ENCODE measurements around the gene ZNF750.

Gene ZNF750

DNA sequence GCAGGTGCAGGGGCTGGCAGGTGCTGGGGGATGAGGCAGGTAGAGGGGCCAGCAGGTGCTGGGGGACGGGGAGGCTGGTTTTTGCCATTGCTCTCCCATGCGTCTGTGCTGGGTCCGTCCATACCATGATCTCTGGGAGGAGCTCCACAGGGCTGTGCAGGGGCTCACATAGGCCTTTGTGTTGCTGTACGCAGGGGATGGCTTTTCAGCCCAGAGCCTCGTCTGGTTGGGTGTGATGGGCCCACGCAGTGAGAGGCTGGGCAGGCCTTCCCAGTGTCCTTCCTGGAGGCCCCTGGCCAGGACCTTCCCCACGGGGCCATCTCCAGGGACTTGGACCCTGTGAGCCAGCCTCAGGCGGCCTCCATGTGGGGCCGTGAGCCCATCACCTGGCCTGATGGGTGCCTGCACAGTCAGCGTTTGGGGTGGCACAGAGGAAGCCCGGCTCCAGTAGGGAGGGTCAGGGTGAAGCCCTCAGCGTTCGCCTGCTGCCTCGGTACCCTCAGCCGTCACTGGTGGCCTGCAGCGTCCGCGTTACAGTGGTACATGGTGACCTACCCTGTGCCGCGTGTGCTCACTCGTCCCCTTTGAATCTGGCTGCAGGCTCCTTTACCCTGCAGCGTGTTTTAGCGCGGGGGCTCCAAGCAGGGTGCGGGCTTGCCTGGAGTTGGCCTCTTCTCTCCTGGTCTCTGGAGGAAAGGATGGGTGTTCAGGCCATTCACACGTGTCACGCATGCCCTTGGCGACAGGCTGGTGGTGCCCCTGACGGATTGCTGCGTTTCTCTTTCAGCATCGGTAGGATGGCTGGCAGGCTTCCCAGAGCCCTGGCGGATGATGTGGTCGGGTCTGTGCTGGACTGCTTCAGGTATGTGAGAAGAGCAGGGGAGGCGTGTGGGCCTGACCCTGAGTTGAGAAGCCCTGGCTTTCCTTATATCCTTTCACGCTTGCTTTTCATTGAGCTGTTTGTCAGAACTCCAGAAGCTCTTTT is 30.6 kb downstream of the ZNF750 start:
- TF ChIP-seq POLR2AphosphoS5 (IDR thresholded peaks at IDR 0.05; ENCODE audit: low read depth, low read length) (no peak), TAF1 (IDR thresholded peaks at IDR 0.05; ENCODE audit: borderline replicate concordance, insufficient read depth, low read length) (no peak), FOXP2 (optimal IDR thresholded peaks at IDR 0.05; ENCODE audit: borderline replicate concordance, extremely low read depth, extremely low read length, insufficient read depth) (no peak)

DNA sequence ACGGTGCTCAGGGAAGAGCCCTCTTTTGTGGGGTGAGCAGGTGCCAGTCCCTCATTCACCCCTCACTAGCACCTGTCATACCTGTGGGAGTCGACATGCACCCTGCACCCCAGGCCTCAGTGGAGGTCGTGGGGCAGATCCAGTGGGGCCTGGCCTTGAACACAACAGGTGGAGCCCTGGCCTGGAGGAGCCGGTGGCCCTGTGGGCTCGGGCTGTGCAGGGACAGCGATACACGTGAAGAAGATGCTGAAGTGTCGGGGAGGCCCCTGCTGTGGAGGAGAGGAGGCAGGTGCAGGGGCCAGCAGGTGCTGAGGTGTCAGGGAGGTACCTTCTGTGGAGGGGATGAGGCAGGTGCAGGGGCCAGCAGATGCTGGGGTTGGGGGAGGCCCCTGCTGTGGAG is 31.8 kb downstream of the ZNF750 start:
- TF ChIP-seq, protein P1, sequence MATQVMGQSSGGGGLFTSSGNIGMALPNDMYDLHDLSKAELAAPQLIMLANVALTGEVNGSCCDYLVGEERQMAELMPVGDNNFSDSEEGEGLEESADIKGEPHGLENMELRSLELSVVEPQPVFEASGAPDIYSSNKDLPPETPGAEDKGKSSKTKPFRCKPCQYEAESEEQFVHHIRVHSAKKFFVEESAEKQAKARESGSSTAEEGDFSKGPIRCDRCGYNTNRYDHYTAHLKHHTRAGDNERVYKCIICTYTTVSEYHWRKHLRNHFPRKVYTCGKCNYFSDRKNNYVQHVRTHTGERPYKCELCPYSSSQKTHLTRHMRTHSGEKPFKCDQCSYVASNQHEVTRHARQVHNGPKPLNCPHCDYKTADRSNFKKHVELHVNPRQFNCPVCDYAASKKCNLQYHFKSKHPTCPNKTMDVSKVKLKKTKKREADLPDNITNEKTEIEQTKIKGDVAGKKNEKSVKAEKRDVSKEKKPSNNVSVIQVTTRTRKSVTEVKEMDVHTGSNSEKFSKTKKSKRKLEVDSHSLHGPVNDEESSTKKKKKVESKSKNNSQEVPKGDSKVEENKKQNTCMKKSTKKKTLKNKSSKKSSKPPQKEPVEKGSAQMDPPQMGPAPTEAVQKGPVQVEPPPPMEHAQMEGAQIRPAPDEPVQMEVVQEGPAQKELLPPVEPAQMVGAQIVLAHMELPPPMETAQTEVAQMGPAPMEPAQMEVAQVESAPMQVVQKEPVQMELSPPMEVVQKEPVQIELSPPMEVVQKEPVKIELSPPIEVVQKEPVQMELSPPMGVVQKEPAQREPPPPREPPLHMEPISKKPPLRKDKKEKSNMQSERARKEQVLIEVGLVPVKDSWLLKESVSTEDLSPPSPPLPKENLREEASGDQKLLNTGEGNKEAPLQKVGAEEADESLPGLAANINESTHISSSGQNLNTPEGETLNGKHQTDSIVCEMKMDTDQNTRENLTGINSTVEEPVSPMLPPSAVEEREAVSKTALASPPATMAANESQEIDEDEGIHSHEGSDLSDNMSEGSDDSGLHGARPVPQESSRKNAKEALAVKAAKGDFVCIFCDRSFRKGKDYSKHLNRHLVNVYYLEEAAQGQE (IDR thresholded peaks at IDR 0.05; ENCODE audit: insufficient read depth in 1 of 2, low read depth in 2 of 2, low read length in 2 of 2): no peak
- TF ChIP-seq FOXP2 (optimal IDR thresholded peaks at IDR 0.05; ENCODE audit: borderline replicate concordance, extremely low read depth, extremely low read length, insufficient read depth) (no peak), TAF1 (IDR thresholded peaks at IDR 0.05; ENCODE audit: borderline replicate concordance, insufficient read depth, low read length) (no peak), SIN3A (IDR thresholded peaks at IDR 0.05; ENCODE audit: borderline replicate concordance, insufficient read depth, low read length) (no peak), POLR2AphosphoS5 (IDR thresholded peaks at IDR 0.05; ENCODE audit: low read depth, low read length) (no peak)

DNA sequence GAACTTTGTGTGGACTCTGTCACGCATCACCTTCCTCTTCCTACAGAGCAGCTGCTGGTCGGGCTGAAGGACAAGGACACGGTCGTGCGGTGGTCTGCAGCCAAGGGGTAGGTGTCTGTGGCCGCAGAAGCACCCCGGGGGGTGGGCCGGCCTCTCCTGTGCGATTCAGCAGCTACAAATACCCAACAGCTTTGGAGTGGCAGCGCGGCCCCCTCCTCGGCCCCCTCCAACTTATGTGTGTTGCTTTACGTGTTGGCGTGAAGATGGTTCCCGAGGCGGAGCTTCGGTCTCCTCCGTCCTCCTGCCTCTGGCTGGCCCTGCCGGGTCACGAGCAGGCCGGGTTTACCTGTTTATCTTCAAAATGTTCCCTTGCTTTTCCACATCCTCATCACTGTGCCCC is 32.3 kb downstream of the ZNF750 start:
- TF ChIP-seq FOXP2 (optimal IDR thresholded peaks at IDR 0.05; ENCODE audit: borderline replicate concordance, extremely low read depth, extremely low read length, insufficient read depth): no peak
- no peak for TF ChIP-seq TAF1 (IDR thresholded peaks at IDR 0.05; ENCODE audit: borderline replicate concordance, insufficient read depth, low read length)
- TF ChIP-seq, protein P1 (IDR thresholded peaks at IDR 0.05; ENCODE audit: insufficient read depth in 1 of 2, low read depth in 2 of 2, low read length in 2 of 2): no peak
- TF ChIP-seq SIN3A (IDR thresholded peaks at IDR 0.05; ENCODE audit: borderline replicate concordance, insufficient read depth, low read length): no peak
- TF ChIP-seq POLR2AphosphoS5 (IDR thresholded peaks at IDR 0.05; ENCODE audit: low read depth, low read length): no peak

DNA sequence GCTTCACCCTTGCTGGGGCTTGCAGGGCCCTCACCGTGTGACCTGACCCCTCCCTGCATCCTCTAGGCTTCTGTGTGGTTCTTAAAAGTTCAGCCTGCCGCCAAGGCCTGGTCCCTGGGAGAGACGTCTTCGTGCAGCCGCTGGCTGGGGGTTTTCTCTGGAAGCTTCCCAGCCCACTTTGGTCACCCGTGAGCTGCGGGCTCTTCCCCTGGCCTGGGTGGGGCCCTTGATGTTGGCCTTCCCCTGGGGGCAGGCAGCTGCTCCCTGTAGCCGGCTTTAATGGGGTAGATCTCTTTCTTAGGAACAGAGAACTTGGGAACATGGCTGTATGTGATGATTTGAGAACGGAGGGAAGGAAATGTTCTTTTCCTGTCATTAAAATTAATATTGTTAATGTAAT is 32.7 kb downstream of the ZNF750 start:
- TF ChIP-seq TAF1 (IDR thresholded peaks at IDR 0.05; ENCODE audit: borderline replicate concordance, insufficient read depth, low read length) (no peak), SIN3A (IDR thresholded peaks at IDR 0.05; ENCODE audit: borderline replicate concordance, insufficient read depth, low read length) (no peak), FOXP2 (optimal IDR thresholded peaks at IDR 0.05; ENCODE audit: borderline replicate concordance, extremely low read depth, extremely low read length, insufficient read depth) (no peak), POLR2AphosphoS5 (IDR thresholded peaks at IDR 0.05; ENCODE audit: low read depth, low read length) (no peak)
- TF ChIP-seq, protein P1 (IDR thresholded peaks at IDR 0.05; ENCODE audit: insufficient read depth in 1 of 2, low read depth in 2 of 2, low read length in 2 of 2): no peak

DNA sequence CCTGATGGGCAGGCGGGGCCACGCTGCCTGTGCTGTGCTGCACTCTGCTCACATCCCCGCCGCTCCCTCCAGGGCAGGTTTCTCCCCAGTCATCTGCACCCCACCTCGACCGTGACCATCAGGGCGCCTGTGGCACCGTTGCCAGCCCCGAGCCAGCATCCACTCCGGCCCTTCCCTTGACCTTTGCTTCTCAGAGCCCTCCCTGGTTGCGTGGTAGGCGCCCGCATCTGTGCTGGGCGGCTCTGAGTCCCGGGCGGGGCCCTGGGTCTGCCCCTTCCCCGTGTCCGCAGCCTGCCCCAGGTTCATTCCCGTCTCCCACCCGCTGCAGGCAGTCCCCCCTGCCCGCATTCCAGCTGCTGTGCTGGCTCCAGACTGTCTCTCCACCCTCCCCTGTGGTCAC is 33.2 kb downstream of the ZNF750 start:
- TF ChIP-seq, protein P1 (IDR thresholded peaks at IDR 0.05; ENCODE audit: insufficient read depth in 1 of 2, low read depth in 2 of 2, low read length in 2 of 2): no peak
- no peak for TF ChIP-seq POLR2AphosphoS5 (IDR thresholded peaks at IDR 0.05; ENCODE audit: low read depth, low read length)
- TF ChIP-seq SIN3A (IDR thresholded peaks at IDR 0.05; ENCODE audit: borderline replicate concordance, insufficient read depth, low read length): no peak
- TF ChIP-seq TAF1 (IDR thresholded peaks at IDR 0.05; ENCODE audit: borderline replicate concordance, insufficient read depth, low read length): no peak
- no peak for TF ChIP-seq FOXP2 (optimal IDR thresholded peaks at IDR 0.05; ENCODE audit: borderline replicate concordance, extremely low read depth, extremely low read length, insufficient read depth)
